HepG2 (cell line): ENCODE data around the gene EYA2. TPM values are rescaled to one million over a fixed set of nuclear protein-coding genes. Genes with fewer than 3 reads are reported as not detected.

Experiments
- ATAC-seq: fragments of 200-7000 bp; cut with Tn5 transposase; 3 replicates; pipeline ENCODE4 v1.9.1; 2020; ENCODE audit warnings: mild to moderate bottlenecking, moderate library complexity
- BruUV-seq: library from RNA; stranded (reverse); fragments of 400-500 nt; replicated peaks from 2 replicates; lab custom pipeline; 2021; lab: Mats Ljungman, UMichigan
- CTCF ChIA-PET: fragments of 300-600 bp; formaldehyde crosslinking; extraction: SDS; loops from one replicate; lab custom pipeline; 2021; ENCODE audit warnings: low total read pairs, inconsistent platforms, low intra/inter-chr PET ratio; lab: Yijun Ruan, JAX
- POLR2A ChIA-PET: fragments of 350-600 bp; sonication (Branson Sonifier 250); formaldehyde crosslinking; loops from one replicate; lab custom pipeline; 2020; ENCODE audit warnings: antibody characterized with exemption, inconsistent platforms; lab: Yijun Ruan, JAX
- DNase-seq: peaks from one replicate; pipeline ENCODE4 v3.0.0-alpha.2; 2015; ENCODE audit warnings: low spot score
- FAIRE-seq: peaks from 3 replicates; lab custom pipeline; 2011; peaks lifted over from hg19 to GRCh38; lab: Jason Lieb, UNC
- H2AFZ ChIP-seq: one replicate; pipeline ENCODE4 v1.6.1; 2011; ENCODE audit warnings: low read length, inconsistent platforms
- H3K27ac ChIP-seq: fragments of 300-600 bp; 3 replicates; pipeline ENCODE4 v1.8.0; 2011; ENCODE audit warnings: mixed run types, mild to moderate bottlenecking, mixed read lengths, low read length, inconsistent platforms; ENCODE audit not compliant: insufficient read depth; ENCODE audit errors: extremely low read length
- H3K27me3 ChIP-seq, 2 experiments: fragments of 200-600 bp in 1 of 2; 2 replicates in 1 of 2; 3 replicates in 1 of 2; pipeline versions ENCODE4 v1.6.0 to v1.8.0; 2011; ENCODE audit warnings: low read length in 2 of 2, mild to moderate bottlenecking in 2 of 2, moderate library complexity in 2 of 2, inconsistent platforms in 1 of 2; ENCODE audit not compliant: insufficient read depth in 2 of 2, control insufficient read depth in 1 of 2
- H3K36me3 ChIP-seq, 2 experiments: fragments of 200-600 bp in 1 of 2; replicated peaks in 1 of 2; 2 replicates in 1 of 2; 3 replicates in 1 of 2; pipeline versions ENCODE4 v1.5.1 to v1.8.0; 2011; ENCODE audit warnings: low read length in 2 of 2, inconsistent platforms in 1 of 2; ENCODE audit not compliant: insufficient read depth in 2 of 2, control insufficient read depth in 1 of 2
- H3K4me1 ChIP-seq: 2 replicates; pipeline ENCODE4 v1.5.1; 2012; ENCODE audit warnings: low read length, inconsistent platforms; ENCODE audit not compliant: insufficient read depth
- H3K4me2 ChIP-seq: 2 replicates; pipeline ENCODE4 v1.6.0; 2011; ENCODE audit warnings: low read depth, low read length, inconsistent platforms
- H3K4me3 ChIP-seq, 3 experiments: fragments of 200-600 bp in 1 of 3; sonication (generic), shearing (Covaris generic) in 1 of 3; replicated peaks in 1 of 3; 2 replicates each; pipeline ENCODE4 v1.5.1; 2011 to 2016; ENCODE audit warnings: low read length in 3 of 3, inconsistent platforms in 2 of 3, low read depth in 2 of 3, mild to moderate bottlenecking in 2 of 3, control low read depth in 1 of 3, mixed read lengths in 1 of 3; ENCODE audit not compliant: insufficient read depth in 1 of 3
- H3K79me2 ChIP-seq: one replicate; pipeline ENCODE4 v1.6.1; 2011; ENCODE audit warnings: low read length, inconsistent platforms; ENCODE audit not compliant: insufficient read depth
- H3K9ac ChIP-seq: 2 replicates; pipeline ENCODE4 v1.6.0; 2011; ENCODE audit warnings: mild to moderate bottlenecking, low read depth, low read length, inconsistent platforms; ENCODE audit not compliant: insufficient read depth
- H3K9me3 ChIP-seq: 2 replicates; pipeline ENCODE4 v1.5.1; 2012; ENCODE audit warnings: mild to moderate bottlenecking, low read length
- H4K20me1 ChIP-seq: 2 replicates; pipeline ENCODE4 v1.6.0; 2011; ENCODE audit warnings: inconsistent platforms, mild to moderate bottlenecking, low read length, moderate library complexity; ENCODE audit not compliant: insufficient read depth
- BORCS8-MEF2B ChIP-seq: sonication (generic); formaldehyde crosslinking; IDR thresholded peaks from 2 replicates; pipeline ENCODE4 v1.8.0; 2022; ENCODE audit warnings: mild to moderate bottlenecking, missing genetic modification reagents
- HIVEP1 ChIP-seq: sonication (generic); formaldehyde crosslinking; IDR thresholded peaks from 2 replicates; pipeline ENCODE4 v1.4.0; 2020; ENCODE audit warnings: mild to moderate bottlenecking, missing genetic modification reagents
- ZFYVE20 ChIP-seq: sonication (generic); formaldehyde crosslinking; IDR thresholded peaks from 2 replicates; pipeline ENCODE4 v1.8.0; 2023; ENCODE audit warnings: low read depth, mild to moderate bottlenecking, moderate library complexity, missing genetic modification reagents, borderline replicate concordance
- ZNF776 ChIP-seq: sonication (generic); formaldehyde crosslinking; IDR thresholded peaks from 2 replicates; pipeline ENCODE4 v1.4.0; 2020; ENCODE audit warnings: mild to moderate bottlenecking, missing genetic modification reagents
- WGBS: methylation state at CpG from one replicate; pipeline ENCODE4 v1.1.6; 2017; ENCODE audit warnings: low lambda C conversion rate; 5-methylcytosine and 5-hydroxymethylcytosine counted together
- in situ Hi-C: cut with HindIII; loops from 2 replicates; pipeline ENCODE4 v1.10.0; 2017; ENCODE audit warnings: low pct_unique_long_range_greater_than_20kb; ENCODE audit not compliant: extremely low pct_ligation_motif_present
- intact Hi-C: fragments of 100-400 bp; cut with micrococcal nuclease; formaldehyde crosslinking; loops from one replicate; pipeline ENCODE4 v1.10.0; 2022; ENCODE audit not compliant: unreplicated experiment
- polyA plus RNA-seq, 8 experiments: library from polyadenylated mRNA; depleted of rRNA in 3 of 8; stranded (reverse) in 7 of 8; unstranded in 1 of 8; fragments of >200 nt; fragmentation: Illumina TruSeq in 4 of 8; extraction: Trizol in 4 of 8; gene quantifications; 2 replicates each; pipeline versions ENCODE4 v1.2.1 to v1.2.3, GENCODE V29; 2011 to 2016; ENCODE audit warnings: low read depth in 4 of 8, missing spikeins in 1 of 8, mixed read lengths in 1 of 8; ENCODE audit not compliant: insufficient read depth in 1 of 8
- total RNA-seq, 5 experiments: library from RNA; depleted of rRNA; stranded (reverse); fragments of >200 nt; fragmentation: Illumina TruSeq; extraction: Trizol; gene quantifications; 2 replicates each; pipeline ENCODE4 v1.2.3, GENCODE V29; 2016; ENCODE audit warnings: low read depth in 1 of 5
- TF ChIP-seq, protein P1 (sequence below): sonication (generic); formaldehyde crosslinking; IDR thresholded peaks from 2 replicates; pipeline ENCODE4 v1.4.0; 2020; ENCODE audit warnings: mild to moderate bottlenecking, missing genetic modification reagents
- TF ChIP-seq, protein P2 (sequence below): sonication (generic); formaldehyde crosslinking; IDR thresholded peaks from 2 replicates; pipeline ENCODE4 v1.5.1; 2020; ENCODE audit warnings: missing genetic modification reagents, mild to moderate bottlenecking, borderline replicate concordance

The EYA2 gene
- total and polyA plus RNA-seq, 2 of the 13 experiments (the other 11 are each of a cell fraction or from before 2014, with no cell fraction given), result not detected

GRCh38 chr20:46951405-46951804, 56.8 kb downstream of the EYA2 start:
- H2AFZ ChIP-seq, result no peak overlapping the region
- DNase-seq (no peak), ATAC-seq (no peak), FAIRE-seq (no peak)
- H3K79me2 ChIP-seq, result no peaks in the 10 kb centered on the region
- no TSS peak for BruUV-seq
- CTCF ChIA-PET, result no interaction called here
- no peak overlapping the region for H3K4me2 ChIP-seq
- POLR2A ChIA-PET, result no interaction called here
- no peak overlapping the region for H3K9ac ChIP-seq
- TF ChIP-seq ZFYVE20 (no peak), BORCS8-MEF2B (CRISPR knock-in tag) (no peak), ZNF776 (CRISPR knock-in tag) (no peak), HIVEP1 (no peak)
- TF ChIP-seq, protein P1, sequence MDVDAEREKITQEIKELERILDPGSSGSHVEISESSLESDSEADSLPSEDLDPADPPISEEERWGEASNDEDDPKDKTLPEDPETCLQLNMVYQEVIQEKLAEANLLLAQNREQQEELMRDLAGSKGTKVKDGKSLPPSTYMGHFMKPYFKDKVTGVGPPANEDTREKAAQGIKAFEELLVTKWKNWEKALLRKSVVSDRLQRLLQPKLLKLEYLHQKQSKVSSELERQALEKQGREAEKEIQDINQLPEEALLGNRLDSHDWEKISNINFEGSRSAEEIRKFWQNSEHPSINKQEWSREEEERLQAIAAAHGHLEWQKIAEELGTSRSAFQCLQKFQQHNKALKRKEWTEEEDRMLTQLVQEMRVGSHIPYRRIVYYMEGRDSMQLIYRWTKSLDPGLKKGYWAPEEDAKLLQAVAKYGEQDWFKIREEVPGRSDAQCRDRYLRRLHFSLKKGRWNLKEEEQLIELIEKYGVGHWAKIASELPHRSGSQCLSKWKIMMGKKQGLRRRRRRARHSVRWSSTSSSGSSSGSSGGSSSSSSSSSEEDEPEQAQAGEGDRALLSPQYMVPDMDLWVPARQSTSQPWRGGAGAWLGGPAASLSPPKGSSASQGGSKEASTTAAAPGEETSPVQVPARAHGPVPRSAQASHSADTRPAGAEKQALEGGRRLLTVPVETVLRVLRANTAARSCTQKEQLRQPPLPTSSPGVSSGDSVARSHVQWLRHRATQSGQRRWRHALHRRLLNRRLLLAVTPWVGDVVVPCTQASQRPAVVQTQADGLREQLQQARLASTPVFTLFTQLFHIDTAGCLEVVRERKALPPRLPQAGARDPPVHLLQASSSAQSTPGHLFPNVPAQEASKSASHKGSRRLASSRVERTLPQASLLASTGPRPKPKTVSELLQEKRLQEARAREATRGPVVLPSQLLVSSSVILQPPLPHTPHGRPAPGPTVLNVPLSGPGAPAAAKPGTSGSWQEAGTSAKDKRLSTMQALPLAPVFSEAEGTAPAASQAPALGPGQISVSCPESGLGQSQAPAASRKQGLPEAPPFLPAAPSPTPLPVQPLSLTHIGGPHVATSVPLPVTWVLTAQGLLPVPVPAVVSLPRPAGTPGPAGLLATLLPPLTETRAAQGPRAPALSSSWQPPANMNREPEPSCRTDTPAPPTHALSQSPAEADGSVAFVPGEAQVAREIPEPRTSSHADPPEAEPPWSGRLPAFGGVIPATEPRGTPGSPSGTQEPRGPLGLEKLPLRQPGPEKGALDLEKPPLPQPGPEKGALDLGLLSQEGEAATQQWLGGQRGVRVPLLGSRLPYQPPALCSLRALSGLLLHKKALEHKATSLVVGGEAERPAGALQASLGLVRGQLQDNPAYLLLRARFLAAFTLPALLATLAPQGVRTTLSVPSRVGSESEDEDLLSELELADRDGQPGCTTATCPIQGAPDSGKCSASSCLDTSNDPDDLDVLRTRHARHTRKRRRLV (CRISPR knock-in tag), result no peak
- TF ChIP-seq, protein P2, sequence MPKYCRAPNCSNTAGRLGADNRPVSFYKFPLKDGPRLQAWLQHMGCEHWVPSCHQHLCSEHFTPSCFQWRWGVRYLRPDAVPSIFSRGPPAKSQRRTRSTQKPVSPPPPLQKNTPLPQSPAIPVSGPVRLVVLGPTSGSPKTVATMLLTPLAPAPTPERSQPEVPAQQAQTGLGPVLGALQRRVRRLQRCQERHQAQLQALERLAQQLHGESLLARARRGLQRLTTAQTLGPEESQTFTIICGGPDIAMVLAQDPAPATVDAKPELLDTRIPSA (CRISPR knock-in tag), result no peak
- 0% methylated on average over 4 of the region's 4 CpGs for WGBS
- H4K20me1 ChIP-seq, result no peaks in the 10 kb centered on the region
- in situ Hi-C loops, result no loop called here
- no peaks in the 10 kb centered on the region for H3K4me1 ChIP-seq
- intact Hi-C loops, result no loop called here
- no peaks in the 10 kb centered on the region for H3K9me3 ChIP-seq
- H3K36me3 ChIP-seq, result no peaks in the 10 kb centered on the region
- peaks cover 5 to 42% of the 10 kb centered on the region in 2 experiments; a peak in 3 of 5 replicates for H3K27me3 ChIP-seq
- no peak overlapping the region for H3K27ac ChIP-seq
- no peak overlapping the region for H3K4me3 ChIP-seq
